ENCODE results near the gene KLHL26. TPM values are rescaled to one million over a fixed set of nuclear protein-coding genes. Genes with fewer than 3 reads are reported as not detected.

KLHL26 gene
- total RNA-seq, 1 donor from 2014 or later: 12.0 TPM

- DNase-seq: no peak
- no peak for TF ChIP-seq CTCF (IDR thresholded peaks at IDR 0.05; ENCODE audit: partially characterized antibody, unreplicated experiment)
- no peaks in the 10 kb centered on the region for H3K36me3 Mint-ChIP-seq (ENCODE audit: unreplicated experiment)
- H3K9me3 Mint-ChIP-seq (ENCODE audit: unreplicated experiment): no peaks in the 10 kb centered on the region
- peaks cover 20% of the 10 kb centered on the region for H3K4me1 Mint-ChIP-seq (ENCODE audit: low read depth, unreplicated experiment)
- H3K4me3 Mint-ChIP-seq (ENCODE audit: unreplicated experiment): no peak overlapping the region
- H3K27ac Mint-ChIP-seq (ENCODE audit: unreplicated experiment): no peak overlapping the region
- peaks cover 11% of the 10 kb centered on the region for H3K27me3 Mint-ChIP-seq (ENCODE audit: unreplicated experiment)
Observed at GRCh38 chr19:18704054-18704453, 67.2 kb downstream of the KLHL26 start.

DNA sequence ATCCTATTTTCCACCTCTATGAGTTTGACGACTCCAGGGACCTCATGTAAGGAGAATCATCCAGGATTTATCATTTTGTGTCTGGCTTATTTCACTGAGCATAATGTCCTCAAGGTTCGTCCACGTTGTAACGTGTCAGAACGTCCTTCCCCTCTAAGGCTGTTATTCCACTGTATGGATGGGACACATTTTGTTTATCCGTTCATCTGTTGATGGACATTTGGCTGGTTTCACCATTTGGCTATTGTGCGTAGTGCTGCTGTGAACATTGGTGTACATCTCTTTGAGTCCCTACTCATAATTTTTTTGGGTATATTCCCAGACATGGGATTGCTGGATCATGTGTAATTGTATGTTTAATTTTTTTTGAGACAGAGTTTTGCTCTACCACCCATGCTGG lies 68.1 kb downstream of the KLHL26 start:
- no peak for TF ChIP-seq CTCF (IDR thresholded peaks at IDR 0.05; ENCODE audit: partially characterized antibody, unreplicated experiment)
- DNase-seq: no peak
- Mint-ChIP-seq H3K36me3 (ENCODE audit: unreplicated experiment) (no peaks in the 10 kb centered on the region), H3K4me1 (ENCODE audit: low read depth, unreplicated experiment) (peaks cover 12% of the 10 kb centered on the region), H3K27me3 (ENCODE audit: unreplicated experiment) (peaks cover 8% of the 10 kb centered on the region), H3K4me3 (ENCODE audit: unreplicated experiment) (no peak overlapping the region), H3K27ac (ENCODE audit: unreplicated experiment) (no peak overlapping the region), H3K9me3 (ENCODE audit: unreplicated experiment) (no peaks in the 10 kb centered on the region)

GRCh38 chr19:18708452-18709231 lies 71.8 kb downstream of the KLHL26 start:
- DNase-seq: no peak
- Mint-ChIP-seq H3K4me3 (ENCODE audit: unreplicated experiment) (no peak overlapping the region), H3K9me3 (ENCODE audit: unreplicated experiment) (no peaks in the 10 kb centered on the region), H3K27me3 (ENCODE audit: unreplicated experiment) (peaks cover 8% of the 10 kb centered on the region), H3K36me3 (ENCODE audit: unreplicated experiment) (no peaks in the 10 kb centered on the region), H3K27ac (ENCODE audit: unreplicated experiment) (no peak overlapping the region), H3K4me1 (ENCODE audit: low read depth, unreplicated experiment) (peaks cover 14% of the 10 kb centered on the region)
- TF ChIP-seq CTCF (IDR thresholded peaks at IDR 0.05; ENCODE audit: partially characterized antibody, unreplicated experiment): no peak

DNA sequence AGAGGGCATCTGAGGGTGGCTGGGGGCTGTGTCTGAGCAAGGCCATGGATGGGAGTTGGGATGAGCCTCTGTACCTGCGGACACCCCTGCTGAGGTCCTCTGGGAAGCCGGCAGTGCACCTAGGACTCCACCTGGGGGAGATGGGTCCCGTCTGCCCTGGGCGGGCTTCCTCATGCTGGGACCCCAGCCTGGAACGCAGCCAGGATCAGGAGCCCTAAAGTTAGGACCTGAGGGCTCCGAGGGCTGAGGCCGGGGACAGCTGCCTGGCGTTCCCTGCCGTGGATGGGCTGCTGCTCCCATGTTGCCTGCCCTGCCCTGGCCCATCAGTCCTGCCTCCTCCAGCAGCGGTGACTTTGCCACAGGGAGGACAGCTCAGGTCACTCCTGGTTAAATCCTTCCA lies 72.7 kb downstream of the KLHL26 start:
- no peaks in the 10 kb centered on the region for H3K36me3 Mint-ChIP-seq (ENCODE audit: unreplicated experiment)
- peaks cover 14% of the 10 kb centered on the region for H3K4me1 Mint-ChIP-seq (ENCODE audit: low read depth, unreplicated experiment)
- TF ChIP-seq CTCF (IDR thresholded peaks at IDR 0.05; ENCODE audit: partially characterized antibody, unreplicated experiment): no peak
- no peak overlapping the region for H3K4me3 Mint-ChIP-seq (ENCODE audit: unreplicated experiment)
- no peak for DNase-seq
- H3K9me3 Mint-ChIP-seq (ENCODE audit: unreplicated experiment): no peaks in the 10 kb centered on the region
- H3K27me3 Mint-ChIP-seq (ENCODE audit: unreplicated experiment): peaks cover 8% of the 10 kb centered on the region
- H3K27ac Mint-ChIP-seq (ENCODE audit: unreplicated experiment): no peak overlapping the region

- Mint-ChIP-seq H3K4me1 (ENCODE audit: low read depth, unreplicated experiment) (peaks cover 11% of the 10 kb centered on the region), H3K27me3 (ENCODE audit: unreplicated experiment) (peaks cover 8% of the 10 kb centered on the region), H3K36me3 (ENCODE audit: unreplicated experiment) (no peaks in the 10 kb centered on the region), H3K9me3 (ENCODE audit: unreplicated experiment) (no peaks in the 10 kb centered on the region), H3K4me3 (ENCODE audit: unreplicated experiment) (no peak overlapping the region), H3K27ac (ENCODE audit: unreplicated experiment) (no peak overlapping the region)
- no peak for DNase-seq
- no peak for TF ChIP-seq CTCF (IDR thresholded peaks at IDR 0.05; ENCODE audit: partially characterized antibody, unreplicated experiment)
Observed at GRCh38 chr19:18710186-18710585, 73.4 kb downstream of the KLHL26 start.
